Mesenchymal stem cell (in vitro differentiated cells and primary cell): ENCODE measurements around the gene RBM20.

ENCODE experiments used
- DNase-seq: peaks from one replicate; pipeline ENCODE4 v3.0.0-alpha.2; 2013
- H2AFZ ChIP-seq: one replicate; pipeline ENCODE4 v1.6.1; 2013; ENCODE audit warnings: low read depth, mild to moderate bottlenecking, control low read depth, inconsistent platforms, low read length, moderate library complexity
- H2AK5ac ChIP-seq: 2 replicates; pipeline ENCODE4 v1.6.1; 2013; ENCODE audit warnings: low read length, moderate library complexity, mild to moderate bottlenecking, inconsistent platforms; ENCODE audit not compliant: severe bottlenecking
- H2BK120ac ChIP-seq: one replicate; pipeline ENCODE4 v1.6.1; 2013; ENCODE audit warnings: low read depth, mild to moderate bottlenecking, inconsistent platforms, low read length, moderate library complexity
- H2BK12ac ChIP-seq, 2 experiments: one replicate each; pipeline ENCODE4 v1.6.1; 2013; ENCODE audit warnings: inconsistent platforms in 2 of 2, low read length in 2 of 2, mild to moderate bottlenecking in 2 of 2, moderate library complexity in 2 of 2, control low read depth in 1 of 2
- H2BK15ac ChIP-seq: one replicate; pipeline ENCODE4 v1.6.1; 2013; ENCODE audit warnings: mild to moderate bottlenecking, low read depth, inconsistent platforms; ENCODE audit not compliant: poor library complexity, severe bottlenecking
- H2BK5ac ChIP-seq: 2 replicates; pipeline ENCODE4 v1.6.1; 2013; ENCODE audit warnings: low read depth, mild to moderate bottlenecking, low read length, control low read depth, inconsistent platforms; ENCODE audit not compliant: poor library complexity, severe bottlenecking
- H3K14ac ChIP-seq, 2 experiments: one replicate each; pipeline ENCODE4 v1.6.1; 2013; ENCODE audit warnings: inconsistent platforms in 2 of 2, low read length in 2 of 2, control low read depth in 1 of 2, mild to moderate bottlenecking in 1 of 2, moderate library complexity in 1 of 2
- H3K18ac ChIP-seq, 2 experiments: one replicate each; pipeline ENCODE4 v1.6.1; 2013; ENCODE audit warnings: inconsistent platforms in 2 of 2, low read length in 2 of 2, control low read depth in 1 of 2, low read depth in 1 of 2, mild to moderate bottlenecking in 1 of 2
- H3K23ac ChIP-seq, 2 experiments: one replicate each; pipeline ENCODE4 v1.6.1; 2013; ENCODE audit warnings: inconsistent platforms in 2 of 2, low read length in 2 of 2, mild to moderate bottlenecking in 2 of 2, moderate library complexity in 2 of 2, control low read depth in 1 of 2
- H3K27ac ChIP-seq: 2 replicates; pipeline ENCODE4 v1.5.1; 2013; ENCODE audit warnings: mild to moderate bottlenecking, moderate library complexity, low read length, control low read depth, inconsistent platforms; ENCODE audit not compliant: poor library complexity, severe bottlenecking
- H3K27me3 ChIP-seq, 2 experiments: 2 replicates each; pipeline versions ENCODE4 v1.6.1 to v1.7.0; 2013; ENCODE audit warnings: low read length in 2 of 2, mild to moderate bottlenecking in 2 of 2, moderate library complexity in 2 of 2, control low read depth in 1 of 2, inconsistent platforms in 1 of 2; ENCODE audit not compliant: control insufficient read depth in 1 of 2, insufficient read depth in 1 of 2
- H3K36me3 ChIP-seq, 2 experiments: 2 replicates each; pipeline versions ENCODE4 v1.6.1 to v1.7.0; 2013; ENCODE audit warnings: low read length in 2 of 2, control low read depth in 1 of 2, inconsistent platforms in 1 of 2, low read depth in 1 of 2, mild to moderate bottlenecking in 1 of 2; ENCODE audit not compliant: insufficient read depth in 2 of 2, control insufficient read depth in 1 of 2
- H3K4ac ChIP-seq, 2 experiments: one replicate each; pipeline ENCODE4 v1.6.1; 2013; ENCODE audit warnings: inconsistent platforms in 2 of 2, low read length in 2 of 2, mild to moderate bottlenecking in 2 of 2, moderate library complexity in 2 of 2, control low read depth in 1 of 2, low read depth in 1 of 2
- H3K4me1 ChIP-seq: 2 replicates; pipeline ENCODE4 v1.6.1; 2013; ENCODE audit warnings: low read depth, low read length, control low read depth; ENCODE audit not compliant: control insufficient read depth, insufficient read depth
- H3K4me2 ChIP-seq: 2 replicates; pipeline ENCODE4 v1.6.1; 2013; ENCODE audit warnings: low read length, mild to moderate bottlenecking, inconsistent platforms; ENCODE audit not compliant: poor library complexity, severe bottlenecking
- H3K4me3 ChIP-seq, 2 experiments: 2 replicates each; pipeline versions ENCODE4 v1.5.1 to v1.7.0; 2013; ENCODE audit warnings: low read length in 2 of 2, mild to moderate bottlenecking in 2 of 2, control low read depth in 1 of 2, low read depth in 1 of 2; ENCODE audit not compliant: insufficient read depth in 1 of 2
- H3K79me1 ChIP-seq: replicated peaks from 2 replicates; pipeline ENCODE4 v1.6.1; 2013; ENCODE audit warnings: mild to moderate bottlenecking, control low read depth, low read length, inconsistent platforms; ENCODE audit not compliant: poor library complexity, severe bottlenecking
- H3K9ac ChIP-seq: 2 replicates; pipeline ENCODE4 v1.7.0; 2013; ENCODE audit warnings: mild to moderate bottlenecking, low read length, moderate library complexity
- H3K9me3 ChIP-seq: 2 replicates; pipeline ENCODE4 v1.7.0; 2013; ENCODE audit warnings: mild to moderate bottlenecking, low read length; ENCODE audit not compliant: control insufficient read depth
- H4K8ac ChIP-seq: one replicate; pipeline ENCODE4 v1.6.1; 2013; ENCODE audit warnings: inconsistent platforms, mild to moderate bottlenecking, low read length, moderate library complexity
- H4K91ac ChIP-seq: one replicate; pipeline ENCODE4 v1.6.1; 2013; ENCODE audit warnings: mild to moderate bottlenecking, low read length, inconsistent platforms
- WGBS: methylation state at CpG from one replicate; pipeline ENCODE4 v1.1.7; 2013; ENCODE audit warnings: mixed read lengths; 5-methylcytosine and 5-hydroxymethylcytosine counted together

The RBM20 gene

DNA sequence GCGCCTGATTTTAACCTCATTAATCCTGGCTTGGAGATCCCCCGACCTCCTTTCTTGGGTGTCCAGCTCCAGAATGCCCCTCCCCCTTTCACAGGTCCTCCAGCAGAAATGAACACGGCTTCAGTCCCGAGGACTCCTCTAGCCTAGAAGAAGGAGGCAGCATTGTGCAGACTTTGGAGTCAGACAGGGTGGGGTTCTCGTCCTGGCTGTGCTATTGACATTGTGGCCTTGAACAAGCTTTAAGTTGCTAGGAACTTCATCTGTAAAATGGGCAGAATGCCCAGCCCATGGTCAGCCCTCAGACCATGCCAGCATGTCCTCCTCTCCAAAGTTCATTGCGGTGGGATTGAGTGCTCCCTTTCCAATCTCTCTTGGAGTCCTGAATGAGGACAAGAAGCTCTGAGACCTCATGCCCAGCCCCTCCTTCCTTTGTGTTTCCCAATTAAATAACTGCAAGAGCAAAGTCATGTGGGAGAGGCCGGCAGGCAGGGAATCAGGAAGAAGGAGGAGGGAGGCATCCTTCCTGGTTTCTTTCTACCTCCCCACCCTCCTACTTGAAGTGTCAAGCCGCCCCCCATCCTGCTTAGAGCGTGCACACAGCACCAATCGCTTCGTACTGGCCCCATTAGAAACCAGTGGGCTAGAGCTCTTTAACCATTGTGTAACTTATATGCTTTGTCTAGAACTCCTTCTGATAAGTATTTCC lies 86.4 kb downstream of the RBM20 start:
- no peak for DNase-seq
- H2BK120ac ChIP-seq, result no peak overlapping the region

GRCh38 chr10:110733218-110733952 lies 89.2 kb downstream of the RBM20 start:
- no peak overlapping the region for H2BK120ac ChIP-seq
- no peak overlapping the region for H3K4me2 ChIP-seq
- H3K9me3 ChIP-seq, result no peaks in the 10 kb centered on the region
- no peak overlapping the region for H3K27ac ChIP-seq
- no peak overlapping the region for H2BK12ac ChIP-seq
- no peak overlapping the region for H4K8ac ChIP-seq
- H2BK5ac ChIP-seq, result no peak overlapping the region
- H2AK5ac ChIP-seq, result no peak overlapping the region
- H3K14ac ChIP-seq, result no peak overlapping the region
- H3K18ac ChIP-seq, result no peak overlapping the region
- H3K27me3 ChIP-seq, result peaks cover 6 to 54% of the 10 kb centered on the region in 2 experiments
- peaks cover 2% of the 10 kb centered on the region for H3K4me1 ChIP-seq
- H2AFZ ChIP-seq, result no peak overlapping the region
- no peak for DNase-seq
- H3K4ac ChIP-seq, result no peak overlapping the region
- H3K4me3 ChIP-seq, result peak overlapping the region in 1 of 2 experiments; percentile 59
- H3K23ac ChIP-seq, result peak overlapping the region in 1 of 2 experiments; percentile 14
- no peaks in the 10 kb centered on the region for H3K79me1 ChIP-seq
- no peaks in the 10 kb centered on the region for H3K36me3 ChIP-seq
- no peak overlapping the region for H2BK15ac ChIP-seq
- peak overlapping the region; percentile 34 for H3K9ac ChIP-seq
- no peak overlapping the region for H4K91ac ChIP-seq
- WGBS, result 85% methylated on average over 15 of the region's 16 CpGs

More for the DNA sequence above, 86.4 kb downstream of the RBM20 start:
- H3K9me3 ChIP-seq, result no peaks in the 10 kb centered on the region
- H3K4me2 ChIP-seq, result no peak overlapping the region
- no peak overlapping the region for H3K4ac ChIP-seq
- no peak overlapping the region for H3K23ac ChIP-seq
- H4K91ac ChIP-seq, result no peak overlapping the region
- H3K27me3 ChIP-seq, result peaks cover 6 to 53% of the 10 kb centered on the region in 2 experiments
- no peak overlapping the region for H3K9ac ChIP-seq
- H2BK15ac ChIP-seq, result no peak overlapping the region
- no peaks in the 10 kb centered on the region for H3K79me1 ChIP-seq
- H2AFZ ChIP-seq, result no peak overlapping the region
- no peak overlapping the region for H3K27ac ChIP-seq
- no peak overlapping the region for H2AK5ac ChIP-seq
- H3K4me1 ChIP-seq, result peaks cover 5% of the 10 kb centered on the region
- WGBS, result 80% methylated on average over 11 of the region's 11 CpGs
- H4K8ac ChIP-seq, result no peak overlapping the region
- no peak overlapping the region for H2BK12ac ChIP-seq
- H3K4me3 ChIP-seq, result no peak overlapping the region
- no peak overlapping the region for H3K14ac ChIP-seq
- H3K36me3 ChIP-seq, result no peaks in the 10 kb centered on the region
- H2BK5ac ChIP-seq, result no peak overlapping the region
- H3K18ac ChIP-seq, result no peak overlapping the region

GRCh38 chr10:110735620-110736027 lies 91.5 kb downstream of the RBM20 start:
- H2AK5ac ChIP-seq, result no peak overlapping the region
- no peak overlapping the region for H3K18ac ChIP-seq
- peak overlapping the region; percentile 24 for H3K27ac ChIP-seq
- WGBS, result 95% methylated on average over 5 of the region's 6 CpGs
- H3K14ac ChIP-seq, result no peak overlapping the region
- H3K4me1 ChIP-seq, result peaks cover 2% of the 10 kb centered on the region
- no peak overlapping the region for H2BK120ac ChIP-seq
- no peak overlapping the region for H2AFZ ChIP-seq
- H2BK5ac ChIP-seq, result no peak overlapping the region
- no peak overlapping the region for H2BK15ac ChIP-seq
- H2BK12ac ChIP-seq, result no peak overlapping the region
- no peak overlapping the region for H4K8ac ChIP-seq
- no peaks in the 10 kb centered on the region for H3K79me1 ChIP-seq
- no peak overlapping the region for H4K91ac ChIP-seq
- no peak overlapping the region for H3K4me2 ChIP-seq
- H3K4me3 ChIP-seq, result no peak overlapping the region
- no peak for DNase-seq
- H3K23ac ChIP-seq, result no peak overlapping the region
- peaks cover 6 to 67% of the 10 kb centered on the region in 2 experiments for H3K27me3 ChIP-seq
- no peak overlapping the region for H3K9ac ChIP-seq
- H3K9me3 ChIP-seq, result no peaks in the 10 kb centered on the region
- H3K4ac ChIP-seq, result no peak overlapping the region
- H3K36me3 ChIP-seq, result no peaks in the 10 kb centered on the region

- no peak overlapping the region for H2BK120ac ChIP-seq
These were observed 93.9 kb downstream of the RBM20 start for GRCh38 chr10:110737886-110738634.

More at GRCh38 chr10:110737886-110738634, 93.9 kb downstream of the RBM20 start:
- Histone ChIP-seq H3K79me1 (no peaks in the 10 kb centered on the region), H2BK15ac (no peak overlapping the region), H3K18ac (no peak overlapping the region), H2AFZ (no peak overlapping the region), H2BK12ac (no peak overlapping the region), H4K91ac (no peak overlapping the region), H3K36me3 (no peaks in the 10 kb centered on the region), H3K9ac (no peak overlapping the region), H3K4ac (no peak overlapping the region), H3K27me3 (peaks cover 6 to 67% of the 10 kb centered on the region in 2 experiments), H3K14ac (no peak overlapping the region), H3K9me3 (no peaks in the 10 kb centered on the region), H4K8ac (no peak overlapping the region), H3K4me2 (no peak overlapping the region), H2AK5ac (no peak overlapping the region), H3K27ac (no peak overlapping the region), H2BK5ac (no peak overlapping the region), H3K4me3 (no peak overlapping the region), H3K4me1 (peaks cover 2% of the 10 kb centered on the region), H3K23ac (no peak overlapping the region)
- 73% methylated on average over 7 of the region's 7 CpGs for WGBS
- peak; percentile 63 for DNase-seq
